GM20000 (cell line): Measurements from ENCODE around the gene NKX1-2.

Source experiments
- DNase-seq: peaks from one replicate; pipeline ENCODE4 v3.0.0; 2012; ENCODE audit warnings: low spot score
- TF ChIP-seq, protein P1 (sequence below): IDR thresholded peaks from 2 replicates; pipeline ENCODE4 v1.5.1; 2012; ENCODE audit warnings: mild to moderate bottlenecking, control low read depth; ENCODE audit errors: extremely low read depth, missing control alignments

NKX1-2 gene

DNA sequence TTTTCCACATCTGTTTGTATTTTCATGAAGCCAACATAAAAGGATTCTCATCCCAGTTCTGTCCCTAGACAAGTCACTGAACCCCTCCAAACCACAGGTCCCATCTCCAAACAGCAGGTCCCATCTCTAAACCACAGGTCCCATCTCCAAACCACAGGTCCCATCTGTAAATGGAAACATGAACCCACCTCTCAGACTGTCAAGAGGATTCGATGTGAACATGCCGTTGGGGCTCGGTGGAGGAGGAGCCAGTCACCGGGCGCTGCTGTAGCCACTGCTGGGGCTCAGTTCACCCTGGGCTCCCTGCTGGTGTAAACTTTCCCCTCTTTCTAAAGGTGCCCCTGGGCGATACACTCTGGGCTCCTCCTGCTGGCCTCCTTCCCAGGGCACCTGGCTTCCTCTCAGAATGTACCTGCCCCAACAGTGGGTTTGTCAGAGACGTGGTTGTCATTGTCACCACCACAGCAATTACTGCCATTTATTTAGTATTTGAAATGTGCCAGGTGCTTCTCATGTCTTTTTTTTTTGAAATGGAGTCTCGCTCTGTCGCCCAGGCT, 24.8 kb upstream of the NKX1-2 start:
- TF ChIP-seq, protein P1, sequence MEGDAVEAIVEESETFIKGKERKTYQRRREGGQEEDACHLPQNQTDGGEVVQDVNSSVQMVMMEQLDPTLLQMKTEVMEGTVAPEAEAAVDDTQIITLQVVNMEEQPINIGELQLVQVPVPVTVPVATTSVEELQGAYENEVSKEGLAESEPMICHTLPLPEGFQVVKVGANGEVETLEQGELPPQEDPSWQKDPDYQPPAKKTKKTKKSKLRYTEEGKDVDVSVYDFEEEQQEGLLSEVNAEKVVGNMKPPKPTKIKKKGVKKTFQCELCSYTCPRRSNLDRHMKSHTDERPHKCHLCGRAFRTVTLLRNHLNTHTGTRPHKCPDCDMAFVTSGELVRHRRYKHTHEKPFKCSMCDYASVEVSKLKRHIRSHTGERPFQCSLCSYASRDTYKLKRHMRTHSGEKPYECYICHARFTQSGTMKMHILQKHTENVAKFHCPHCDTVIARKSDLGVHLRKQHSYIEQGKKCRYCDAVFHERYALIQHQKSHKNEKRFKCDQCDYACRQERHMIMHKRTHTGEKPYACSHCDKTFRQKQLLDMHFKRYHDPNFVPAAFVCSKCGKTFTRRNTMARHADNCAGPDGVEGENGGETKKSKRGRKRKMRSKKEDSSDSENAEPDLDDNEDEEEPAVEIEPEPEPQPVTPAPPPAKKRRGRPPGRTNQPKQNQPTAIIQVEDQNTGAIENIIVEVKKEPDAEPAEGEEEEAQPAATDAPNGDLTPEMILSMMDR, result no peak
- no peak for DNase-seq

DNA sequence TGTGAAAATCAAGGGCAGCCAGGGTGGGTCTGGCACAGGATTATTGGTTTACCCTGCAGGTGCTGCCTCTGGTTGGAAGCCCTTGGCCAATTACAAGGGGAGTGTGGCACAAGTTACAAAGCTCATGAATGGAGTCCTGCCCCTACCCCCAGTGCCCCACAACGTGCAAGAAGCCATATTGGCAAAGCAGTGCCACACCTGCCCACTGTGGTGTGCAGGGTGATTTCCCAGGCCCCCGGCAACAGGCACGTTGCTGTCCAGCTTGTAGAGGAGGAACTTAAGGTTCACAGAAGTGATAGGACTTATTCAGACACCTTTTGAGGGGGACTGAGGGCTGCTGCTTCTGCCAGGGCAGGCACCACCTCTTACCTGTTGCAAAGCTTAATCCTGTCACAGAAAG, 23.2 kb upstream of the NKX1-2 start:
- TF ChIP-seq, protein P1, result no peak
- DNase-seq, result no peak

DNA sequence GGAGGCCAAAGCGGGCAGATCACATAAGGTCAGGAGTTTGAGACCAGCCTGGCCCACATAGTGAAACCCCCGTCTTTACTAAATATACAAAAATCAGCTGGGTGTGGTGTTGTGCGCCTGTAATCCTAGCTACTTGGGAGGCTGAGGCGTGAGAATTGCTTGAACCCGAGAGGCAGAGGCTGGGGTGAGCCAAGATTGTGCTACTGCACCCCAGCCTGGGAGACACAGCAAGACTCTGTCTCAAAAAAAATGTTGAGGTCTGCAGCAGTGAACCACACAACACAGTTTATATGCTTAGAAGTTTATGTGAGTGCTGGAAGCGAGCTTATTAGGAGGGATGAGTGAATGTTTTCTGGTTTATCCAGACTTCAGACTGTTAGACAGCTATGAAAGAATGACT, 22.2 kb upstream of the NKX1-2 start:
- TF ChIP-seq, protein P1, result no peak

DNA sequence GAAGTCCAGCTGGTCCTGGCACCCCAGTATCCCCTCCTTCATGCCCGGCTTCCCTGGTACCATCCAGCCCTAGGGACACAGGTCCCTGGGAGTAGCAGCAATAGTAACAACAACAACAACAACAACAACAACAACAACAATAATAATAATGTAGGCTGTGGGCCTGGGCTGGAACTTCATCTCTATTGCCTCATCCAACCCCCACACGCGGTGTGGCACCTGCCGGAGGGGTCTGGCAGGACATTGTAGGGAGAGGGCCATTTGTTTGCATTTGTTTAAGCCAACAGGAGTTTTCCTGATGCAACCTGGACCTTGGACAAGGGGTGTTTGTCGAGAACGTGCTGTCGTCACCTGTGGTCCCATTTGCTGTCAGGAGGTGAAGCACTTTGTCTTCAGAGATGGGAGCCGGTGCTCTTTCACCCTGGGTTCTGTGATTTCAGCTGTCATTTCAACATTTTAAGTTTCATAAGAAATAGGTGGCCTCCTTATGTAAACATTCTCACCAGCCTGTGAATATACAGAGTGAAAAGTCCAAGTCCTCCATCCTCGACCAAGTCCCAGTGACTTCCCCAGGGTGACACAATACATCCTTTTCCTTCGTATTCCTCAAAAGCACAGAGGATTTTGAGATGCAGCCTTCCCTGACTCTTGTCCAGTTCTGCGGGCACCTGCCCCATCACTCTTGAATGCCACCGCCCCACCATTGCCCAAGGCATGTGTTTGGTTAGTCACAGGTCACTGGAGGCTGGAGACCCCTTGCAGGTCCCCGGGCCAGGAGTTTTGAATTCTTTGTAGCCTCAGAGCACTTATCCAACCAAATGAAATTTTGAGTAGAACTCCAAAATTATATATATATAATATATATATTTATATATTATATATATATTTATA, 21.0 kb upstream of the NKX1-2 start:
- TF ChIP-seq, protein P1, result no peak
- DNase-seq, result no peak

More for the DNA sequence above, 22.2 kb upstream of the NKX1-2 start:
- no peak for DNase-seq

DNA sequence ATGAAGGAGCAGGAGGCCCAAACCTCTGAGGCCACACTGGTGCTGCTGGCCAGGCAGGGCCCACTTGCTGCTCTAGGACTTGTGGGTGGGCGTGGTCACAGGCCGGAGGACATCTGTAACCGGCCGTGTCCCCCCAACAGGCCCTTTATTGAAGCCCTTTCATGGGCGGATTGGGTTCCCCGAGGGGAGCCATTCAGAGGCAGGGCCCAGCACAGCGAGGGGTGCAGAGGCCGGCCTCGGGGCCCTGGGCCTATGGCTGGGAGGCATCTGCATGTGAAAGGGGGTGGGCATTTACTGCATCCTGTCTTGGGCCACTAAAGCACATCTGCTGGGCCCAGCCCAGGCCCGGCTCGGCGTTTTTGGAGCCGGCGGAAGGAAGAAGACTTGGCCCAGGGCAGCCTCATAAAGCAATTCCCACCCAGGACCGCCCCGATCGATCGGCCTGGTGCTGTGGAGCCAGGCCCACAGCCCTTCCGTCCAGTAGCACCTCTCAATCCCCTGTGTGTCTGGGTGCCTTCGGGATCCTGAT, 20.2 kb upstream of the NKX1-2 start:
- TF ChIP-seq, protein P1, result no peak
- no peak for DNase-seq

DNA sequence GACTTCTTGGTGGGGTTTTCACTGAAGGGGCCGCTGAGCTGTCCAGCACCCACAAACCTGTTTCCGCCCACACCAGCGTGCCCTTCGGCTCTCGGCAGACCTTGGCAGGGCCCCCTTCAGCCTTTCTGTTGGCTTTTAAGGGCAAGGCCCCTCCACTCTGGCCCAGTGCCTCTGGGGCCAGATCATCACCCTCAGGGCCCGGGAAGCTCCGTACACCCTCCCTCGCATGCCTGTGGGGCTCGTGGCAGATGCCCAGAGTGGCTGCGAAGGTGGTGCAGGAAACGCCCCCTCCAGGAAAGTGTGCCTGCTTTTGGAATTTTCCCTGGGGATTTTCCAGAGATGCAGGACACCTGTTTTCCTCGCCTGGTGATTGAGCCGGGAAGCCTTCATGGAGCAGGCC, 18.8 kb upstream of the NKX1-2 start:
- no peak for DNase-seq
- TF ChIP-seq, protein P1, result no peak

DNA sequence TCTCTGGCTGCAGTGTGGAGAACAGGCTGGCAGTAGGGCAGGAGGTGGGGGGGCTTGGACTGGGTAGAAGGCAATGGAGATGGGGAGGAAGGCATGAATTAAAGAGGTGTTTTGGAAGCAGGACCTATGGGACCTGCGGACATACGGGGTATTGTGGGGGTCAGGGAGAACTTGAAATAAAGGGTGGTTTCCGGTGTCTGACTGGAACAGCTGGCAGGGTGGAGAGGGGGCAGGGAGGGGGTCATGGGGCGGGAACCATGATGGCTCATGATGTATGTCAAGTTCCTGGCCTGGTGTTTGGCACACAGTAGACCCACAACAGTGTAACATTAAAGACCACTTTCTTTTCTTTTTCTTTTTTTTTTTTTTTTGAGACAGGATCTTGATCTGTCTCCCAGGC, 17.3 kb upstream of the NKX1-2 start:
- DNase-seq, result no peak
- TF ChIP-seq, protein P1, result no peak
